Calu3 (cell line): ENCODE data around the gene NAV2. TPM values are rescaled to one million over a fixed set of nuclear protein-coding genes. Genes with fewer than 3 reads are reported as not detected.

Experiments
- BruUV-seq: library from RNA; stranded (reverse); fragments of 400-500 nt; replicated peaks from 2 replicates; lab custom pipeline; 2021; lab: Mats Ljungman, UMichigan
- CTCF ChIA-PET: fragments of 300-600 bp; sonication (Branson Sonifier 250); formaldehyde crosslinking; loops from one replicate; lab custom pipeline; 2022; ENCODE audit warnings: antibody characterized with exemption; lab: Charles Lee
- DNase-seq: peaks from one replicate; pipeline ENCODE4 v3.0.0; 2022
- H3K27ac Mint-ChIP-seq: one replicate; pipeline ENCODE4 v1.8.0; 2022; ENCODE audit warnings: mixed read lengths; ENCODE audit not compliant: unreplicated experiment
- H3K27me3 Mint-ChIP-seq: one replicate; pipeline ENCODE4 v1.8.0; 2022; ENCODE audit warnings: mixed read lengths; ENCODE audit not compliant: unreplicated experiment
- H3K36me3 Mint-ChIP-seq: one replicate; pipeline ENCODE4 v1.8.0; 2022; ENCODE audit warnings: mild to moderate bottlenecking, moderate library complexity, mixed read lengths; ENCODE audit not compliant: insufficient read depth, unreplicated experiment
- H3K4me1 Mint-ChIP-seq: one replicate; pipeline ENCODE4 v1.8.0; 2022; ENCODE audit warnings: mild to moderate bottlenecking, low read depth, mixed read lengths; ENCODE audit not compliant: unreplicated experiment
- H3K4me3 Mint-ChIP-seq: one replicate; pipeline ENCODE4 v1.8.0; 2022; ENCODE audit warnings: mild to moderate bottlenecking, low read depth, moderate library complexity, mixed read lengths; ENCODE audit not compliant: unreplicated experiment
- H3K9me3 Mint-ChIP-seq: one replicate; pipeline ENCODE4 v1.8.0; 2022; ENCODE audit warnings: low read depth, mixed read lengths; ENCODE audit not compliant: unreplicated experiment
- CTCF ChIP-seq: fragments of 200-600 bp; IDR thresholded peaks from one replicate; pipeline ENCODE4 v1.8.0; 2022; ENCODE audit warnings: antibody characterized with exemption; ENCODE audit not compliant: unreplicated experiment
- intact Hi-C: fragments of 100-400 bp; cut with micrococcal nuclease; formaldehyde crosslinking; loops from one replicate; pipeline ENCODE4 v1.10.0; 2022; ENCODE audit not compliant: unreplicated experiment
- total RNA-seq: library from RNA; stranded (reverse); gene quantifications from 2 replicates; pipeline ENCODE4 v1.2.3, GENCODE V29; 2022

NAV2 gene
- total RNA-seq, 1 experiment from 2014 or later = 21.4 TPM

GRCh38 chr11:19719960-19720359 lies 7.3 kb downstream of the NAV2 start:
- intact Hi-C loops = no loop called here
- CTCF ChIA-PET = no interaction called here
- TF ChIP-seq CTCF = no peak

GRCh38 chr11:19721176-19721575 lies 8.5 kb downstream of the NAV2 start:
- no TSS peak for BruUV-seq
- TF ChIP-seq CTCF = no peak
- Mint-ChIP-seq H3K36me3 (peaks cover 6% of the 10 kb centered on the region), H3K9me3 (no peaks in the 10 kb centered on the region), H3K27ac (no peak overlapping the region), H3K4me3 (no peak overlapping the region), H3K27me3 (no peaks in the 10 kb centered on the region), H3K4me1 (peaks cover 35% of the 10 kb centered on the region)
- CTCF ChIA-PET = no interaction called here
- intact Hi-C loops = no loop called here
- DNase-seq = no peak

More at GRCh38 chr11:19719960-19720359, 7.3 kb downstream of the NAV2 start:
- Mint-ChIP-seq H3K4me1 (peaks cover 35% of the 10 kb centered on the region), H3K36me3 (peaks cover 10% of the 10 kb centered on the region), H3K27ac (no peak overlapping the region), H3K27me3 (no peaks in the 10 kb centered on the region), H3K4me3 (no peak overlapping the region), H3K9me3 (no peaks in the 10 kb centered on the region)
- no TSS peak for BruUV-seq
- no peak for DNase-seq

- BruUV-seq = no TSS peak
- intact Hi-C loops = no loop called here
- H3K27me3 Mint-ChIP-seq = no peaks in the 10 kb centered on the region
- peak overlapping the region; percentile 26 for H3K4me3 Mint-ChIP-seq
- no peaks in the 10 kb centered on the region for H3K9me3 Mint-ChIP-seq
- H3K4me1 Mint-ChIP-seq = peaks cover 40% of the 10 kb centered on the region
- H3K27ac Mint-ChIP-seq = peak overlapping the region; percentile 37
- CTCF ChIA-PET = interaction anchor here (1.3 to 2.1 kb wide), 2 partner anchors 20 to 181 kb away, joined by 3 to 7 read pairs; no protein-coding TSS in a partner anchor
- no peak for TF ChIP-seq CTCF
- no peak for DNase-seq
- H3K36me3 Mint-ChIP-seq = peaks cover 6% of the 10 kb centered on the region
Measured at GRCh38 chr11:19722702-19723101, 10.1 kb downstream of the NAV2 start.

GRCh38 chr11:19723572-19724342 lies 11.1 kb downstream of the NAV2 start:
- no TSS peak for BruUV-seq
- no peaks in the 10 kb centered on the region for H3K9me3 Mint-ChIP-seq
- H3K27ac Mint-ChIP-seq = peak overlapping the region; percentile 68
- CTCF ChIA-PET = interaction anchor here (0.8 to 2.1 kb wide), 3 partner anchors 13 to 180 kb away, joined by 3 to 7 read pairs (median 3); no protein-coding TSS in a partner anchor
- no peak for TF ChIP-seq CTCF
- peak overlapping the region; percentile 13 for H3K4me3 Mint-ChIP-seq
- H3K4me1 Mint-ChIP-seq = peaks cover 40% of the 10 kb centered on the region
- no peaks in the 10 kb centered on the region for H3K27me3 Mint-ChIP-seq
- intact Hi-C loops = no loop called here
- peaks cover 6% of the 10 kb centered on the region for H3K36me3 Mint-ChIP-seq
- peak; percentile 76 for DNase-seq
